SK-N-SH treated with all-trans-retinoic acid at 6 μM for 48 hours (cell line): ENCODE data around the gene FBXO17.

Experiments used
- ATAC-seq: fragments of 200-7000 bp; cut with Tn5 transposase; 3 replicates; pipeline ENCODE4 v1.9.1; 2020; ENCODE audit warnings: mild to moderate bottlenecking, moderate library complexity
- ARNTL ChIP-seq: fragments of 450-650 bp; formaldehyde crosslinking; IDR thresholded peaks from 2 replicates; pipeline ENCODE4 v1.5.0; 2020; ENCODE audit warnings: low read depth, mild to moderate bottlenecking, moderate library complexity, borderline replicate concordance
- BACH2 ChIP-seq: fragments of 250-450 bp; sonication (Bioruptor Pico); IDR thresholded peaks from 2 replicates; pipeline ENCODE4 v1.9.0; 2021; ENCODE audit warnings: mild to moderate bottlenecking, borderline replicate concordance
- CREB5 ChIP-seq: fragments of 250-450 bp; sonication (Bioruptor Pico); IDR thresholded peaks from 2 replicates; pipeline ENCODE4 v1.5.1; 2020; ENCODE audit warnings: low read depth, mild to moderate bottlenecking, moderate library complexity
- CSDC2 ChIP-seq: fragments of 250-450 bp; sonication (Bioruptor Pico); IDR thresholded peaks from 2 replicates; pipeline ENCODE4 v1.5.0; 2020; ENCODE audit warnings: mild to moderate bottlenecking, moderate library complexity
- CSRNP3 ChIP-seq: fragments of 250-450 bp; sonication (Bioruptor Pico); IDR thresholded peaks from 2 replicates; pipeline ENCODE4 v1.5.1; 2021; ENCODE audit warnings: mild to moderate bottlenecking, moderate library complexity
- ESRRG ChIP-seq: fragments of 250-450 bp; sonication (Bioruptor Pico); IDR thresholded peaks from 2 replicates; pipeline ENCODE4 v1.6.1; 2021; ENCODE audit warnings: mild to moderate bottlenecking
- GLIS3 ChIP-seq: fragments of 250-450 bp; sonication (Bioruptor Pico); IDR thresholded peaks from 2 replicates; pipeline ENCODE4 v1.5.0; 2020; ENCODE audit warnings: mild to moderate bottlenecking, moderate library complexity
- ISL1 ChIP-seq: fragments of 250-450 bp; sonication (Bioruptor Pico); IDR thresholded peaks from 2 replicates; pipeline ENCODE4 v2.1.2; 2022; ENCODE audit warnings: mild to moderate bottlenecking, moderate library complexity
- OSR1 ChIP-seq: fragments of 250-450 bp; sonication (Bioruptor Pico); IDR thresholded peaks from 2 replicates; pipeline ENCODE4 v1.8.0; 2022; ENCODE audit warnings: moderate library complexity, mild to moderate bottlenecking, inconsistent platforms
- POU6F1 ChIP-seq: fragments of 250-450 bp; sonication (Bioruptor Pico); IDR thresholded peaks from 2 replicates; pipeline ENCODE4 v1.8.0; 2021; ENCODE audit warnings: low read depth, mild to moderate bottlenecking, moderate library complexity, borderline replicate concordance
- PPARA ChIP-seq: fragments of 250-450 bp; sonication (Bioruptor Pico); IDR thresholded peaks from 2 replicates; pipeline ENCODE4 v1.5.0; 2020; ENCODE audit warnings: mild to moderate bottlenecking, borderline replicate concordance
- RARB ChIP-seq: fragments of 250-450 bp; sonication (Bioruptor Pico); IDR thresholded peaks from 2 replicates; pipeline ENCODE4 v1.8.0; 2021; ENCODE audit warnings: mild to moderate bottlenecking, moderate library complexity
- TCF4 ChIP-seq: fragments of 250-450 bp; sonication (Bioruptor Pico); IDR thresholded peaks from 2 replicates; pipeline ENCODE4 v1.8.0; 2021; ENCODE audit warnings: mild to moderate bottlenecking, moderate library complexity, borderline replicate concordance
- TOX ChIP-seq: fragments of 250-450 bp; sonication (Bioruptor Pico); IDR thresholded peaks from 2 replicates; pipeline ENCODE4 v1.8.0; 2021; ENCODE audit warnings: mild to moderate bottlenecking, moderate library complexity, borderline replicate concordance
- ZC3H10 ChIP-seq: fragments of 250-450 bp; sonication (Bioruptor Pico); IDR thresholded peaks from 2 replicates; pipeline ENCODE4 v1.5.1; 2021; ENCODE audit warnings: mild to moderate bottlenecking, moderate library complexity
- ZFP3 ChIP-seq: fragments of 250-450 bp; sonication (Bioruptor Pico); IDR thresholded peaks from 2 replicates; pipeline ENCODE4 v1.5.0; 2020; ENCODE audit warnings: mild to moderate bottlenecking, moderate library complexity
- ZFP30 ChIP-seq: fragments of 450-650 bp; formaldehyde crosslinking; IDR thresholded peaks from 2 replicates; pipeline ENCODE4 v1.5.0; 2022; ENCODE audit warnings: mild to moderate bottlenecking, moderate library complexity
- ZNF565 ChIP-seq: fragments of 450-650 bp; formaldehyde crosslinking; conservative IDR thresholded peaks from 2 replicates; pipeline ENCODE4 v1.5.0; 2020; ENCODE audit warnings: low read depth, mild to moderate bottlenecking, moderate library complexity
- ZNF70 ChIP-seq: fragments of 450-650 bp; formaldehyde crosslinking; IDR thresholded peaks from 2 replicates; pipeline ENCODE4 v1.5.0; 2020; ENCODE audit warnings: mild to moderate bottlenecking, moderate library complexity
- ZNF8 ChIP-seq: fragments of 450-650 bp; formaldehyde crosslinking; IDR thresholded peaks from 2 replicates; pipeline ENCODE4 v1.5.0; 2020; ENCODE audit warnings: mild to moderate bottlenecking, moderate library complexity
- TF ChIP-seq, protein P1 (sequence below): fragments of 250-450 bp; sonication (Bioruptor Pico); IDR thresholded peaks from 2 replicates; pipeline ENCODE4 v1.5.0; 2020; ENCODE audit warnings: mild to moderate bottlenecking, moderate library complexity

FBXO17 gene

DNA sequence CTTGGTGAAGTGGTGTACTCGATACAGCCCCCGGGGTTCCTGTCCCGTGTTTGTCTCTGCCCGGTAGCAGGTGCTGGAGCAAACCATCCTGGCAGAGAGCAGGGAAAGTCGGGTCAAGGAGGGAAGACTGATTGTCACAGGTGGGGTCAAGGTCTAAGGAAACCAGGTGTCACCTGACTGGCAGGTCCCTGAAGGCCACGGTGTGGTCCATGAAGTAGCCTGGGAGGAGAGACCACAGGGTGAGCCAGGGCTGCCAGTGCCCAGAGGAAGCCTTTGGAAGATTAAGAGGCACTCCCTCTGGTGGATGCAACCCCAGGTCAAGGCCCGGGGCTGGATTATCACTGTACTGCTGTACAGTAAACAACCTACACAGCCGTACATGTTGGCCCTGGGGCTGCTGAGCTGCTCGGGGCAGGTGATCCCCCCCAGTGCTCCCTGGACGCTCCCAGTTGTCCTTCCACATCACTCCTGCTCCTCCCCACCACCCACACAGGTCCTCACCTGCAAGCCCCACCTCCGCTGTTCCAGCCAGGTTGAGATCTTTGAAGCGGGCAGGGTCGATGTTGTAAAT is 57.5 kb downstream of the FBXO17 start:
- TF ChIP-seq ZFP30 (CRISPR knock-in tag) (no peak), ZNF565 (no peak), ZFP3 (CRISPR knock-in tag) (no peak), ARNTL (CRISPR knock-in tag) (no peak), ZNF8 (CRISPR knock-in tag) (no peak), PPARA (no peak), ZC3H10 (CRISPR knock-in tag) (no peak), TOX (CRISPR knock-in tag) (no peak), ZNF70 (CRISPR knock-in tag) (no peak), OSR1 (CRISPR knock-in tag) (no peak), BACH2 (no peak), GLIS3 (CRISPR knock-in tag) (no peak), CSRNP3 (CRISPR knock-in tag) (no peak), CREB5 (CRISPR knock-in tag) (no peak)
- TF ChIP-seq, protein P1, sequence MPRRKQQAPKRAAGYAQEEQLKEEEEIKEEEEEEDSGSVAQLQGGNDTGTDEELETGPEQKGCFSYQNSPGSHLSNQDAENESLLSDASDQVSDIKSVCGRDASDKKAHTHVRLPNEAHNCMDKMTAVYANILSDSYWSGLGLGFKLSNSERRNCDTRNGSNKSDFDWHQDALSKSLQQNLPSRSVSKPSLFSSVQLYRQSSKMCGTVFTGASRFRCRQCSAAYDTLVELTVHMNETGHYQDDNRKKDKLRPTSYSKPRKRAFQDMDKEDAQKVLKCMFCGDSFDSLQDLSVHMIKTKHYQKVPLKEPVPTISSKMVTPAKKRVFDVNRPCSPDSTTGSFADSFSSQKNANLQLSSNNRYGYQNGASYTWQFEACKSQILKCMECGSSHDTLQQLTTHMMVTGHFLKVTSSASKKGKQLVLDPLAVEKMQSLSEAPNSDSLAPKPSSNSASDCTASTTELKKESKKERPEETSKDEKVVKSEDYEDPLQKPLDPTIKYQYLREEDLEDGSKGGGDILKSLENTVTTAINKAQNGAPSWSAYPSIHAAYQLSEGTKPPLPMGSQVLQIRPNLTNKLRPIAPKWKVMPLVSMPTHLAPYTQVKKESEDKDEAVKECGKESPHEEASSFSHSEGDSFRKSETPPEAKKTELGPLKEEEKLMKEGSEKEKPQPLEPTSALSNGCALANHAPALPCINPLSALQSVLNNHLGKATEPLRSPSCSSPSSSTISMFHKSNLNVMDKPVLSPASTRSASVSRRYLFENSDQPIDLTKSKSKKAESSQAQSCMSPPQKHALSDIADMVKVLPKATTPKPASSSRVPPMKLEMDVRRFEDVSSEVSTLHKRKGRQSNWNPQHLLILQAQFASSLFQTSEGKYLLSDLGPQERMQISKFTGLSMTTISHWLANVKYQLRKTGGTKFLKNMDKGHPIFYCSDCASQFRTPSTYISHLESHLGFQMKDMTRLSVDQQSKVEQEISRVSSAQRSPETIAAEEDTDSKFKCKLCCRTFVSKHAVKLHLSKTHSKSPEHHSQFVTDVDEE (CRISPR knock-in tag), result no peak
- TF ChIP-seq, all 23 proteins: peak for 0
- peak; percentile 64 for ATAC-seq

DNA sequence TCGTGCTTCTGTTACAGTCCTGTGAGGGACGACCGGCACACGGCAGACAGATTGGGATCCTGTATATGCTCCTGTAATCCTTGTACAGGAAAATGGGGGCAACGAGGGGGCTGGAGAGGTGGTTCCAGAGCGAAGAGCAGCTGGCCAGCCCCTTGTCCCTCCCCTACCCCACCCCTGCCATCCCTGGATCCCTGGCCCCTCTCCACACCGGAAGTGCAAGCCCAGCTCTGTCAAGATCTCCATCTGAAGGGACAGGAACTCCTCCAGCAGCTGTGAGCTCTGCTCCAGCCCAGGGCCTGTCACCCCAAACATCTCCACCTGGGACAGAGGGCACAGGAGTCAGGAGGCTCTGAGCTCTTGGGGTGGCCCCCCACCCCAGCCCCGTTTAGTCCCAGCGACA is 58.0 kb downstream of the FBXO17 start:
- TF ChIP-seq ZNF8 (CRISPR knock-in tag), result no peak
- no peak for TF ChIP-seq ZFP30 (CRISPR knock-in tag)
- TF ChIP-seq TCF4, result no peak
- TF ChIP-seq ESRRG, result no peak
- TF ChIP-seq GLIS3 (CRISPR knock-in tag), result no peak
- TF ChIP-seq ZNF70 (CRISPR knock-in tag), result no peak
- TF ChIP-seq, all 23 proteins: peak for 0

DNA sequence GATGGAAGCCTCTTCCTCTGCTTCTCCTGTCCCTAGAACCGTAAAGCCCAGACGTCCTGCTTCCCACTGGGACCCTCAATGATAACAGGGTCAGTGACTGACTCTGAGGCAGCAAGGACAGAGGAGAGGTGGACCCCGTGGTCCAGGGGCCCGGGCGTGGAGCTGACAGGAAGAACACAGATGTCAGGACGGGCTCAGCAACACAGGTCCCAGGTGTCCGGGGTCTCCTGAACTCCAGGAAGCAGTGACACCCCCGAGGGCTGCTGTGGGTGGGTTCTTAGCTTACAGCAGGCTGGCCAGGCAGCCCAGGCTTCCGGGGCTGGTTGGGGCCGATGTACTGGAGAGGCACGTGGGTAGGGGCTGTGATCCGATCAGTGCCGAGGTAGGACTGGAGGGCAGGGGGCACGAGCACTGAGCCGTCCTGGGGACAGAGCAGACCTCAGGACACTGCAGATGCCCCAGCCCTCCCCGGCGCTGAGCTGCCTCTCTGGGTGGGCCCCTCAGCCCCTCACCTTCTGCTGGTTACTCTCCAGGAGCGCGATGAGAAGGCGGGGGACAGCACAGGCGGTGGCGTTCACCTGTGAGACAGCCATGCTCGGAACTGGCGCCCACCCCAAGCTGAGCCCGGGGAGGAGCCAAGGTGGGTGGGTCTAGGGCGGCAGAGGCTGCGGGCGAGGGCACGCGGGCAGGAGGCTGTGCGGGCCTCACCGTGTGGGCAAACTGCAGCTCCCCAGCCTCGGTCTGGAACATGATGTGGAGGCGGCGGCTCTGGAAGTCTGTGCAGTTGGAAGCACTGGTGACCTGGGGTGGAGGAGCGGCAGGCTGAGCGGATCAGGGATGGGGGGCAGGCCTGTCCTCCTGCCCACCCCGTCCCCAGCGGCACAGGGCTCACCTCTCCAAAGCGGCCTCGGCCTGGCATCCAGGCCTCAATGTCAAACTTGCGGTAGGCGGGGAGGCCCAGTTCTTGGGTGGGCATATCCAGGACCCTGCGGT is 59.9 kb downstream of the FBXO17 start:
- TF ChIP-seq ISL1 (no peak), POU6F1 (CRISPR knock-in tag) (no peak), TOX (CRISPR knock-in tag) (no peak), TCF4 (no peak), ZNF8 (CRISPR knock-in tag) (no peak), ZFP3 (CRISPR knock-in tag) (no peak), ZNF565 (no peak), GLIS3 (CRISPR knock-in tag) (no peak), PPARA (no peak), CSRNP3 (CRISPR knock-in tag) (no peak), ESRRG (no peak), ZNF70 (CRISPR knock-in tag) (no peak), RARB (no peak), CSDC2 (CRISPR knock-in tag) (no peak)
- TF ChIP-seq, protein P1 (CRISPR knock-in tag), result no peak
- ATAC-seq, result no peak

More for the DNA sequence above, 58.0 kb downstream of the FBXO17 start:
- ATAC-seq, result no peak; the same call in 2 of the 3 replicates
